ENCODE results near the gene AK6.

The AK6 gene

DNA sequence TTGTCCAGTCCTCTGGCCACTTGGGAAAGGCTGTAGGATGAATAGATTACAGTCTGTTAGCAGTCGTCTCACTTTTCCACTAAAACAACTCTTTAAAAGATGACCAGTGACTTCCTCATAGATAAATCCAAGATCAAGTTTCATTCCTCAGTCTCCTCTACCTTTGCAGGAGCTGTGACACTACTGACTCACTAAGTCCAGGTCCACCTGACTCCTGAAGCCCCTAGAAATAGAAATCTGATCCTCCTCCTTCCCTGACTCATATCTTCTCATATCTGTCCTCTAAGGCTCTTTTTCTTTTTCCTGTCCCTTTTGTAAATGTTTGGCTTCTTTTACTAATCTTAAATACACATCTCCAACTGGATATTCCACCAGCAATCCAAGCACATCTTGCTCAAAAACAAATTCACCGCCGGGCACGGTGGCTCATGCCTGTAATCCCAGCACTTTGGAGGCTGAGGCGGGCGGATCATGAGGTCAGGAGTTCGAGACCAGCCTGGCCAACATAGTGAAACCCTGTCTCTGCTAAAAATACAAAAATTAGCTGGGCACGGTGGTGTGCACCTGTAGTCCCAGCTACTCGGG, 39.3 kb downstream of the AK6 start:
- TF ChIP-seq, protein P1, sequence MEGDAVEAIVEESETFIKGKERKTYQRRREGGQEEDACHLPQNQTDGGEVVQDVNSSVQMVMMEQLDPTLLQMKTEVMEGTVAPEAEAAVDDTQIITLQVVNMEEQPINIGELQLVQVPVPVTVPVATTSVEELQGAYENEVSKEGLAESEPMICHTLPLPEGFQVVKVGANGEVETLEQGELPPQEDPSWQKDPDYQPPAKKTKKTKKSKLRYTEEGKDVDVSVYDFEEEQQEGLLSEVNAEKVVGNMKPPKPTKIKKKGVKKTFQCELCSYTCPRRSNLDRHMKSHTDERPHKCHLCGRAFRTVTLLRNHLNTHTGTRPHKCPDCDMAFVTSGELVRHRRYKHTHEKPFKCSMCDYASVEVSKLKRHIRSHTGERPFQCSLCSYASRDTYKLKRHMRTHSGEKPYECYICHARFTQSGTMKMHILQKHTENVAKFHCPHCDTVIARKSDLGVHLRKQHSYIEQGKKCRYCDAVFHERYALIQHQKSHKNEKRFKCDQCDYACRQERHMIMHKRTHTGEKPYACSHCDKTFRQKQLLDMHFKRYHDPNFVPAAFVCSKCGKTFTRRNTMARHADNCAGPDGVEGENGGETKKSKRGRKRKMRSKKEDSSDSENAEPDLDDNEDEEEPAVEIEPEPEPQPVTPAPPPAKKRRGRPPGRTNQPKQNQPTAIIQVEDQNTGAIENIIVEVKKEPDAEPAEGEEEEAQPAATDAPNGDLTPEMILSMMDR (IDR thresholded peaks at IDR 0.05; ENCODE audit: poor library complexity, severe bottlenecking) = no peak
- Histone ChIP-seq H3K4me3 (ENCODE audit: severe bottlenecking) (no peak overlapping the region), H3K9me3 (ENCODE audit: severe bottlenecking) (no peaks in the 10 kb centered on the region), H3K4me1 (ENCODE audit: insufficient read depth, poor library complexity, severe bottlenecking) (peaks cover 7% of the 10 kb centered on the region), H3K27me3 (ENCODE audit: insufficient read depth, poor library complexity, severe bottlenecking) (no peaks in the 10 kb centered on the region), H3K27ac (ENCODE audit: poor library complexity, severe bottlenecking) (no peak overlapping the region), H3K36me3 (ENCODE audit: low read depth) (no peaks in the 10 kb centered on the region)
- ATAC-seq (ENCODE audit: low read depth) (no peak), DNase-seq (ENCODE audit: low spot score) (no peak)

- no peaks in the 10 kb centered on the region for H3K4me1 ChIP-seq (ENCODE audit: insufficient read depth, poor library complexity, severe bottlenecking)
- H3K36me3 ChIP-seq (ENCODE audit: low read depth) = no peaks in the 10 kb centered on the region; the same call in 1 of the 2 replicates
- no peak for ATAC-seq (ENCODE audit: low read depth)
- no peaks in the 10 kb centered on the region for H3K9me3 ChIP-seq (ENCODE audit: severe bottlenecking)
- no peak for DNase-seq (ENCODE audit: low spot score)
- H3K4me3 ChIP-seq (ENCODE audit: severe bottlenecking) = no peak overlapping the region
- no peak overlapping the region for H3K27ac ChIP-seq (ENCODE audit: poor library complexity, severe bottlenecking)
- TF ChIP-seq, protein P1 (IDR thresholded peaks at IDR 0.05; ENCODE audit: poor library complexity, severe bottlenecking) = no peak
- no peaks in the 10 kb centered on the region for H3K27me3 ChIP-seq (ENCODE audit: insufficient read depth, poor library complexity, severe bottlenecking)
These were observed 43.0 kb downstream of the AK6 start for GRCh38 chr5:69326365-69326764.

DNA sequence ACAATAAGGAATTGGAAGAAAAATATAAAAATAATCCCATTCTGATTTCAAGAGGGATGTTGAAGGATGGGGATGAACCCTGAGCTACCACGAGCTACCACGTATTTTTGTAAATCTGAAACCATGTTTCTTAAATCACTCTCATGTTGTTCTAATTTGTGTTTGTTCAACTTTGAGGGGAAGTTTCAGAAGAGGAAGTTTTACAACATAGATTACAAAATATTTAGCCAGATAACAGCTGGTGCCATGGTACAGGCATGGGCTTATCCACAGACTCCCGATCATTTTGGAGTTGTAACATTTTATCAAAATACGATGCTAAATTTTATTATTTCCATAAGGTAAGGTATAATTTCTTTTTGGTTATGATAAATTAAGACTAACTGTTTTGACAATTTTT, 51.9 kb downstream of the AK6 start:
- Histone ChIP-seq H3K27ac (ENCODE audit: poor library complexity, severe bottlenecking) (no peak overlapping the region), H3K4me3 (ENCODE audit: severe bottlenecking) (no peak overlapping the region), H3K4me1 (ENCODE audit: insufficient read depth, poor library complexity, severe bottlenecking) (no peaks in the 10 kb centered on the region), H3K27me3 (ENCODE audit: insufficient read depth, poor library complexity, severe bottlenecking) (no peaks in the 10 kb centered on the region), H3K9me3 (ENCODE audit: severe bottlenecking) (no peaks in the 10 kb centered on the region), H3K36me3 (ENCODE audit: low read depth) (peaks cover 11% of the 10 kb centered on the region)
- DNase-seq (ENCODE audit: low spot score) = no peak
- ATAC-seq (ENCODE audit: low read depth) = no peak
- TF ChIP-seq, protein P1 (IDR thresholded peaks at IDR 0.05; ENCODE audit: poor library complexity, severe bottlenecking) = no peak

DNA sequence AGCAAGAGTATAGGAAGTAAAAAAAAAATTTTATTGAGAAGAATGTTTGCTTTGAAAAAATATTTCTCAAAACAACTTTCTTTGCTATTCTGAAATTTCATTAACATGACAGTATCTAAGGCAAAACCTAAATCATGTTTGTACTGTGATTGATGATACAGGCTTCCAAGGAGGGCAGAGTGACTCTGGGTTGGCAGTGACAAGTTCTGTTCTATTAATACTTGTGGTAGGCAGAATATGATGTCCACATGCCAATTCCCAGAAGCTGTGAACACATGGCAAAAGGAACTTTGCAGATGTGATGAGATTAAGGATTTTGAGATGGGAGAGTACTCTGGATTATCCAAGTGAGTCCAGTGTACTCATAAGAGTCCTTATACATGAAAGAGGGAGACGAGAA, 53.3 kb downstream of the AK6 start:
- no peak for DNase-seq (ENCODE audit: low spot score)
- H3K36me3 ChIP-seq (ENCODE audit: low read depth) = peaks cover 11% of the 10 kb centered on the region

GRCh38 chr5:69313428-69313827, 55.9 kb downstream of the AK6 start:
- no peaks in the 10 kb centered on the region for H3K9me3 ChIP-seq (ENCODE audit: severe bottlenecking)

More for the DNA sequence above, 53.3 kb downstream of the AK6 start:
- Histone ChIP-seq H3K27ac (ENCODE audit: poor library complexity, severe bottlenecking) (no peak overlapping the region), H3K4me1 (ENCODE audit: insufficient read depth, poor library complexity, severe bottlenecking) (no peaks in the 10 kb centered on the region), H3K4me3 (ENCODE audit: severe bottlenecking) (no peak overlapping the region), H3K27me3 (ENCODE audit: insufficient read depth, poor library complexity, severe bottlenecking) (no peaks in the 10 kb centered on the region), H3K9me3 (ENCODE audit: severe bottlenecking) (no peaks in the 10 kb centered on the region)
- no peak for ATAC-seq (ENCODE audit: low read depth)
- TF ChIP-seq, protein P1 (IDR thresholded peaks at IDR 0.05; ENCODE audit: poor library complexity, severe bottlenecking) = no peak

More at GRCh38 chr5:69313428-69313827, 55.9 kb downstream of the AK6 start:
- ATAC-seq (ENCODE audit: low read depth) (no peak), DNase-seq (ENCODE audit: low spot score) (no peak)
- Histone ChIP-seq H3K27me3 (ENCODE audit: insufficient read depth, poor library complexity, severe bottlenecking) (no peaks in the 10 kb centered on the region), H3K4me3 (ENCODE audit: severe bottlenecking) (no peak overlapping the region), H3K27ac (ENCODE audit: poor library complexity, severe bottlenecking) (no peak overlapping the region), H3K4me1 (ENCODE audit: insufficient read depth, poor library complexity, severe bottlenecking) (no peaks in the 10 kb centered on the region), H3K36me3 (ENCODE audit: low read depth) (peaks cover 7% of the 10 kb centered on the region)
- TF ChIP-seq, protein P1 (IDR thresholded peaks at IDR 0.05; ENCODE audit: poor library complexity, severe bottlenecking) = no peak
